ENCODE results near the gene CADPS2. TPM values are rescaled to one million over a fixed set of nuclear protein-coding genes. Genes with fewer than 3 reads are reported as not detected.
A peak's percentile ranks its signal among the peaks of the same experiment; 100 is the strongest.

Gene CADPS2
- total and polyA plus RNA-seq, 10 of the 15 experiments (the other 5 are each of a cell fraction or from before 2014, with no cell fraction given): 0.05 to 7.5 (median 0.25) TPM

DNA sequence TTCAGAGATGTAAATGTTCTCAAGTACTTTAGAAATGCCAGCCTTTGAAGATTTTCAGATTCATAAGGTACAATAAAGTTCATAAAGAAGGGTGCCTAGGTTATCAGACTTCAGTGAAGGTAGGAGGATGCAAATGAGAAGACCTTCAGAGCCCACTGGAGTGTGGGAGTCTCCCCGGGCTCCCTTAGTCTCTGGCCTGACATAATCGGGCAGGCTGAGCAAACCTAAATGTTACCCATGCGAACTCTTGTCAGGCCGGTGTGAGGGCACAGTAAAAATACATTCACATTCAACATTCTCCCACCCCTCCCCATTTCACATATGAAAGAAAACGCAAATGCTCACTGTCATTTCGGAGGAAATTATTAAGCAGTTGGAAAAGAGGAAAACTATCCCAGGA lies 479.1 kb downstream of the CADPS2 start:
- SMC1A ChIA-PET (ENCODE audit: uncharacterized antibody, unreplicated experiment): no interaction called here
- H3K79me2 ChIP-seq (ENCODE audit: control insufficient read depth, insufficient read depth, low read length): no peaks in the 10 kb centered on the region
- no peak overlapping the region for H3K4me2 ChIP-seq (ENCODE audit: control insufficient read depth, insufficient read depth)
- ATAC-seq (no peak), FAIRE-seq (no peak), DNase-seq (ENCODE audit: low read depth, low spot score) (no peak)
- no peaks in the 10 kb centered on the region for H4K20me1 ChIP-seq (ENCODE audit: control insufficient read depth, insufficient read depth)
- no peak for TF ChIP-seq JUNB (IDR thresholded peaks at IDR 0.05)
- no peak for TF ChIP-seq SRF (IDR thresholded peaks at IDR 0.05; ENCODE audit: low read depth in 2 of 2, low read length in 2 of 2)
- TF ChIP-seq GATAD2B (conservative IDR thresholded peaks at IDR 0.05; ENCODE audit: low read depth): no peak
- no peak for TF ChIP-seq STAT1 (conservative IDR thresholded peaks at IDR 0.05)
- TF ChIP-seq WRNIP1 (IDR thresholded peaks at IDR 0.05; ENCODE audit: borderline replicate concordance, low read depth, low read length): no peak
- no peak for TF ChIP-seq IRF4 (IDR thresholded peaks at IDR 0.05; ENCODE audit: low read depth, low read length)
- no peak for TF ChIP-seq ZNF622 (IDR thresholded peaks at IDR 0.05)
- TF ChIP-seq RB1 (IDR thresholded peaks at IDR 0.05; ENCODE audit: borderline replicate concordance): no peak
- no peak for TF ChIP-seq SIN3A (IDR thresholded peaks at IDR 0.05; ENCODE audit: low read depth, low read length)
- no peak for TF ChIP-seq SMARCA5 (IDR thresholded peaks at IDR 0.05)
- no peak for TF ChIP-seq HDAC6 (IDR thresholded peaks at IDR 0.05; ENCODE audit: unreplicated experiment)
- no peak overlapping the region for H3K4me3 ChIP-seq
- H2AFZ ChIP-seq (ENCODE audit: control insufficient read depth, low read depth, low read length): no peak overlapping the region
- no peaks in the 10 kb centered on the region for H3K36me3 ChIP-seq (ENCODE audit: control insufficient read depth in 2 of 2, insufficient read depth in 2 of 2, low read length in 1 of 2)
- POLR2A ChIA-PET: no interaction called here
- H3K27ac ChIP-seq (ENCODE audit: control insufficient read depth, insufficient read depth): no peak overlapping the region
- H3K27me3 ChIP-seq (replicated peaks in 1 of 2; ENCODE audit: control insufficient read depth in 2 of 2, insufficient read depth in 2 of 2, low read length in 1 of 2): no peaks in the 10 kb centered on the region
- intact Hi-C loops (cut with micrococcal nuclease; ENCODE audit: unreplicated experiment): no loop called here
- no peaks in the 10 kb centered on the region for H3K4me1 ChIP-seq (ENCODE audit: control insufficient read depth, insufficient read depth, low read length)
- RAD21 ChIA-PET (ENCODE audit: unreplicated experiment): no interaction called here
- 72% methylated on average over 6 of the region's 6 CpGs for WGBS (ENCODE audit: insufficient coverage, insufficient replicate concordance, low lambda C conversion rate, missing lambda C conversion rate)
- in situ Hi-C loops (cut with MboI): no loop called here
- no peak overlapping the region for H3K9ac ChIP-seq (ENCODE audit: control insufficient read depth, insufficient read depth, low read length)
- CTCF ChIA-PET: no interaction called here
- H3K9me3 ChIP-seq (replicated peaks; ENCODE audit: control insufficient read depth, insufficient read depth, low read length): no peaks in the 10 kb centered on the region
- no TSS peak for BruUV-seq (replicated peaks)

- WGBS (ENCODE audit: insufficient coverage, insufficient replicate concordance, low lambda C conversion rate, missing lambda C conversion rate): 100% methylated on average over 1 of the region's 1 CpG
- Histone ChIP-seq H3K27me3 (replicated peaks in 1 of 2; ENCODE audit: control insufficient read depth in 2 of 2, insufficient read depth in 2 of 2, low read length in 1 of 2) (no peaks in the 10 kb centered on the region), H3K9ac (ENCODE audit: control insufficient read depth, insufficient read depth, low read length) (no peak overlapping the region), H4K20me1 (ENCODE audit: control insufficient read depth, insufficient read depth) (no peaks in the 10 kb centered on the region), H3K4me2 (ENCODE audit: control insufficient read depth, insufficient read depth) (no peak overlapping the region), H3K4me3 (no peak overlapping the region), H3K36me3 (ENCODE audit: control insufficient read depth in 2 of 2, insufficient read depth in 2 of 2, low read length in 1 of 2) (no peaks in the 10 kb centered on the region), H3K27ac (ENCODE audit: control insufficient read depth, insufficient read depth) (no peak overlapping the region), H3K4me1 (ENCODE audit: control insufficient read depth, insufficient read depth, low read length) (no peaks in the 10 kb centered on the region), H3K79me2 (ENCODE audit: control insufficient read depth, insufficient read depth, low read length) (no peaks in the 10 kb centered on the region), H3K9me3 (replicated peaks; ENCODE audit: control insufficient read depth, insufficient read depth, low read length) (no peaks in the 10 kb centered on the region), H2AFZ (ENCODE audit: control insufficient read depth, low read depth, low read length) (no peak overlapping the region)
- intact Hi-C loops (cut with micrococcal nuclease; ENCODE audit: unreplicated experiment) (no loop called here), in situ Hi-C loops (cut with MboI) (no loop called here)
- RAD21 ChIA-PET (ENCODE audit: unreplicated experiment): no interaction called here
- POLR2A ChIA-PET: no interaction called here
- DNase-seq (ENCODE audit: low read depth, low spot score) (no peak), FAIRE-seq (no peak), ATAC-seq (peak; percentile 67)
- no TSS peak for BruUV-seq (replicated peaks)
- SMC1A ChIA-PET (ENCODE audit: uncharacterized antibody, unreplicated experiment): interaction anchor here (1.0 to 2.6 kb wide), 4 partner anchors 10 to 120 kb away, joined by 3 to 8 read pairs (median 4); no protein-coding TSS in a partner anchor
- CTCF ChIA-PET: interaction anchor here (1.0 kb wide), 1 partner anchor 8 kb away, joined by 3 read pairs; no protein-coding TSS in a partner anchor
- TF ChIP-seq, protein P1, sequence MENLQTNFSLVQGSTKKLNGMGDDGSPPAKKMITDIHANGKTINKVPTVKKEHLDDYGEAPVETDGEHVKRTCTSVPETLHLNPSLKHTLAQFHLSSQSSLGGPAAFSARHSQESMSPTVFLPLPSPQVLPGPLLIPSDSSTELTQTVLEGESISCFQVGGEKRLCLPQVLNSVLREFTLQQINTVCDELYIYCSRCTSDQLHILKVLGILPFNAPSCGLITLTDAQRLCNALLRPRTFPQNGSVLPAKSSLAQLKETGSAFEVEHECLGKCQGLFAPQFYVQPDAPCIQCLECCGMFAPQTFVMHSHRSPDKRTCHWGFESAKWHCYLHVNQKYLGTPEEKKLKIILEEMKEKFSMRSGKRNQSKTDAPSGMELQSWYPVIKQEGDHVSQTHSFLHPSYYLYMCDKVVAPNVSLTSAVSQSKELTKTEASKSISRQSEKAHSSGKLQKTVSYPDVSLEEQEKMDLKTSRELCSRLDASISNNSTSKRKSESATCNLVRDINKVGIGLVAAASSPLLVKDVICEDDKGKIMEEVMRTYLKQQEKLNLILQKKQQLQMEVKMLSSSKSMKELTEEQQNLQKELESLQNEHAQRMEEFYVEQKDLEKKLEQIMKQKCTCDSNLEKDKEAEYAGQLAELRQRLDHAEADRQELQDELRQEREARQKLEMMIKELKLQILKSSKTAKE (IDR thresholded peaks at IDR 0.05; ENCODE audit: low read depth, poor library complexity, severe bottlenecking): peak; percentile 33
- TF ChIP-seq SMC3 (IDR thresholded peaks at IDR 0.05; ENCODE audit: borderline replicate concordance, low read length) (no peak), EP300 (IDR thresholded peaks at IDR 0.05; ENCODE audit: borderline replicate concordance in 1 of 2, control insufficient read depth in 1 of 2, low read depth in 2 of 2, low read length in 2 of 2) (0 out of 4 replicates have a peak, but pooled peaks of 1 of the 2 experiments have one; percentile 54), TCF3 (IDR thresholded peaks at IDR 0.05; ENCODE audit: borderline replicate concordance, insufficient read depth, low read depth, low read length) (no peak)
These were observed 483.1 kb downstream of the CADPS2 start for GRCh38 chr7:122403113-122403512.
